ENCODE results near the gene MIOS. TPM values are rescaled to one million over a fixed set of nuclear protein-coding genes. Genes with fewer than 3 reads are reported as not detected.

MIOS gene
- total RNA-seq, 2 donors from 2014 or later = 21.9 to 23.6 TPM

Other genes starting within 250 kb of the MIOS start
- 1 to 10 TPM; 3.2 to 5.1 TPM for gene COL28A1, start 31.0 kb upstream of the MIOS start, total RNA-seq
- gene UMAD1, start 73.9 kb downstream of the MIOS start, total RNA-seq = 10 to 100 TPM; 16.1 to 24.7 TPM
- gene RPA3, start 151.7 kb downstream of the MIOS start, total RNA-seq = 10 to 100 TPM; 25.5 to 26.4 TPM

Measured in left colon (tissue), 2 donors.